K562 (cell line): ENCODE data around the gene DCAF4. TPM values are rescaled to one million over a fixed set of nuclear protein-coding genes. Genes with fewer than 3 reads are reported as not detected.

ENCODE experiments used
- ATAC-seq: fragments of 200-7000 bp; cut with Tn5 transposase; 3 replicates; pipeline ENCODE4 v1.9.1; 2020; ENCODE audit warnings: moderate library complexity
- BruUV-seq: library from RNA; stranded (reverse); fragments of 400-500 nt; replicated peaks from 2 replicates; lab custom pipeline; 2021; lab: Mats Ljungman, UMichigan
- CTCF ChIA-PET: fragments of 300-600 bp; formaldehyde crosslinking; extraction: SDS; loops from one replicate; lab custom pipeline; 2021; ENCODE audit warnings: low intra/inter-chr PET ratio; lab: Yijun Ruan, JAX
- POLR2A ChIA-PET: fragments of 300-600, 350-650 bp; sonication (Branson Sonifier 250); formaldehyde crosslinking; extraction: SDS; loops from one replicate; lab custom pipeline; 2021; ENCODE audit warnings: antibody characterized with exemption, inconsistent platforms; lab: Yijun Ruan, JAX
- DNase-seq, 4 experiments: peaks; one replicate each; pipeline versions ENCODE4 v3.0.0 to v3.0.0-alpha.2; 2011 to 2018; ENCODE audit warnings: low spot score in 3 of 4, mixed read lengths in 3 of 4; ENCODE audit errors: extremely low read depth in 1 of 4
- FAIRE-seq: peaks from 2 replicates; lab custom pipeline; 2011; peaks lifted over from hg19 to GRCh38; lab: Jason Lieb, UNC
- H2AFZ ChIP-seq: 2 replicates; pipeline ENCODE4 v1.6.0; 2011; ENCODE audit warnings: low read depth, low read length, control low read depth, inconsistent platforms
- H3K27ac ChIP-seq: fragments of 200-600 bp; 3 replicates; pipeline ENCODE4 v1.8.0; 2011; ENCODE audit warnings: low read depth, mild to moderate bottlenecking, control low read depth, inconsistent platforms, low read length, moderate library complexity, mixed read lengths; ENCODE audit errors: extremely low read depth
- H3K27me3 ChIP-seq, 2 experiments: fragments of 300-600 bp in 1 of 2; 2 replicates in 1 of 2; 3 replicates in 1 of 2; pipeline versions ENCODE4 v1.6.0 to v1.8.0; 2011; ENCODE audit warnings: inconsistent platforms in 2 of 2, low read length in 2 of 2, mild to moderate bottlenecking in 1 of 2, mixed read lengths in 1 of 2, moderate library complexity in 1 of 2; ENCODE audit not compliant: control insufficient read depth in 2 of 2, insufficient read depth in 2 of 2
- H3K36me3 ChIP-seq: fragments of 300-600 bp; 3 replicates; pipeline ENCODE4 v1.8.0; 2011; ENCODE audit warnings: mild to moderate bottlenecking, low read length, inconsistent platforms; ENCODE audit not compliant: control insufficient read depth, insufficient read depth
- H3K4me1 ChIP-seq, 2 experiments: fragments of 200-600 bp in 1 of 2; replicated peaks in 1 of 2; 2 replicates in 1 of 2; 3 replicates in 1 of 2; pipeline versions ENCODE4 v1.5.1 to v1.8.0; 2011; ENCODE audit warnings: inconsistent platforms in 2 of 2, low read length in 2 of 2, mild to moderate bottlenecking in 1 of 2, mixed read lengths in 1 of 2, moderate library complexity in 1 of 2; ENCODE audit not compliant: control insufficient read depth in 2 of 2, insufficient read depth in 2 of 2
- H3K4me2 ChIP-seq: 2 replicates; pipeline ENCODE4 v1.6.1; 2011; ENCODE audit warnings: low read length, control low read depth, inconsistent platforms, mixed read lengths; ENCODE audit not compliant: insufficient read depth
- H3K4me3 ChIP-seq: fragments of 200-600 bp; sonication (generic), shearing (Covaris generic); 2 replicates; pipeline ENCODE4 v1.5.1; 2016; ENCODE audit warnings: control low read depth, inconsistent platforms
- H3K79me2 ChIP-seq: fragments of 200-600 bp; 3 replicates; pipeline ENCODE4 v1.8.0; 2011; ENCODE audit warnings: low read length, inconsistent platforms; ENCODE audit not compliant: control insufficient read depth, insufficient read depth
- H3K9ac ChIP-seq, 2 experiments: 2 replicates each; pipeline versions ENCODE4 v1.6.0 to v1.6.1; 2011; ENCODE audit warnings: low read depth in 2 of 2, low read length in 2 of 2, control low read depth in 1 of 2, inconsistent platforms in 1 of 2, mild to moderate bottlenecking in 1 of 2, mixed read lengths in 1 of 2; ENCODE audit not compliant: insufficient read depth in 1 of 2
- H3K9me1 ChIP-seq: one replicate; pipeline ENCODE4 v1.6.0; 2011; ENCODE audit warnings: inconsistent platforms, mild to moderate bottlenecking, low read length, moderate library complexity; ENCODE audit not compliant: control insufficient read depth, insufficient read depth
- H3K9me3 ChIP-seq: replicated peaks from 2 replicates; pipeline ENCODE4 v1.5.1; 2011; ENCODE audit warnings: low read depth, low read length, inconsistent platforms; ENCODE audit not compliant: control insufficient read depth, insufficient read depth
- H4K20me1 ChIP-seq: replicated peaks from 2 replicates; pipeline ENCODE4 v1.6.1; 2011; ENCODE audit warnings: low read length, inconsistent platforms, mixed read lengths; ENCODE audit not compliant: control insufficient read depth, insufficient read depth
- HMGN3 ChIP-seq: IDR thresholded peaks from 2 replicates; pipeline ENCODE4 v1.6.1; 2011; ENCODE audit warnings: borderline replicate concordance, low read depth, mild to moderate bottlenecking, mixed read lengths, low read length; ENCODE audit not compliant: insufficient read length; ENCODE audit errors: extremely low read depth
- TAF15 ChIP-seq: fragments of 200-400 bp; formaldehyde crosslinking; IDR thresholded peaks from 2 replicates; pipeline ENCODE4 v1.6.1; 2017; ENCODE audit warnings: mild to moderate bottlenecking, low read depth, low read length, moderate library complexity
- WGBS: fragments of 100-300 bp; shearing (Covaris generic); methylation state at CpG from one replicate; pipeline ENCODE4 v1.1.6; 2016; ENCODE audit warnings: low coverage, mixed read lengths; ENCODE audit not compliant: insufficient coverage; ENCODE audit errors: missing lambda C conversion rate; 5-methylcytosine and 5-hydroxymethylcytosine counted together
- in situ Hi-C: fragments of 300-500 bp; cut with MboI; formaldehyde crosslinking; loops from 4 replicates; pipeline ENCODE4 v1.15.0; 2018; ENCODE audit warnings: inconsistent platforms, mixed read lengths
- intact Hi-C: fragments of 100-400 bp; cut with micrococcal nuclease; formaldehyde crosslinking; loops from 2 replicates; pipeline ENCODE4 v1.14.2; 2022
- polyA plus RNA-seq, 8 experiments: library from polyadenylated mRNA; depleted of rRNA in 4 of 8; stranded (reverse) in 5 of 8; unstranded in 3 of 8; fragments of >200 nt; fragmentation: Nextera tagmentation in 2 of 8; fragmentation: Illumina TruSeq in 1 of 8; extraction: Ambion mirVana in 2 of 8; extraction: Trizol in 1 of 8; gene quantifications; 2 replicates each; pipeline versions ENCODE4 v1.2.1 to v1.2.3, GENCODE V29; 2011 to 2014; ENCODE audit warnings: inconsistent platforms in 1 of 8, missing spikeins in 1 of 8
- total RNA-seq, 7 experiments: library from RNA; depleted of rRNA in 6 of 7; stranded (reverse); fragments of >200 nt in 6 of 7; fragmentation: Illumina TruSeq in 2 of 7; extraction: Trizol in 2 of 7; gene quantifications; 2 replicates each; pipeline versions ENCODE4 v1.2.1 to v1.2.3, GENCODE V29; 2011 to 2021; ENCODE audit warnings: low replicate concordance in 1 of 7
- TF ChIP-seq, protein P1 (sequence below), 2 experiments: IDR thresholded peaks in 1 of 2; conservative IDR thresholded peaks in 1 of 2; 2 replicates each; pipeline ENCODE4 v1.6.1; 2016; ENCODE audit warnings: low read depth in 2 of 2, mild to moderate bottlenecking in 1 of 2, missing compliant biosample characterization in 1 of 2, missing genetic modification characterization in 1 of 2, moderate library complexity in 1 of 2

DCAF4 gene
- total and polyA plus RNA-seq, 9 of the 15 experiments (the other 6 are each of a cell fraction or from before 2014, with no cell fraction given), result 2.7 to 49.2 (median 22.9) TPM

- WGBS, result 95% methylated on average over 6 of the region's 8 CpGs
- Histone ChIP-seq H4K20me1 (no peaks in the 10 kb centered on the region), H3K9me3 (no peaks in the 10 kb centered on the region), H3K79me2 (no peaks in the 10 kb centered on the region), H3K4me2 (no peak overlapping the region), H2AFZ (no peak overlapping the region), H3K4me1 (no peaks in the 10 kb centered on the region), H3K9ac (no peak overlapping the region), H3K4me3 (no peak overlapping the region), H3K36me3 (peaks cover 4% of the 10 kb centered on the region; the same call in 1 of the 3 replicates), H3K27me3 (no peaks in the 10 kb centered on the region), H3K27ac (no peak overlapping the region), H3K9me1 (no peaks in the 10 kb centered on the region)
- ChIA-PET POLR2A (interaction anchor here (1.2 kb wide), 1 partner anchor 12 kb away, joined by 3 read pairs; no protein-coding TSS in a partner anchor), CTCF (no interaction called here)
- in situ Hi-C loops, result no loop called here
- DNase-seq, result no peak
- no peak for ATAC-seq
- FAIRE-seq, result no peak
- TF ChIP-seq HMGN3 (no peak), TAF15 (no peak)
- TF ChIP-seq, protein P1, sequence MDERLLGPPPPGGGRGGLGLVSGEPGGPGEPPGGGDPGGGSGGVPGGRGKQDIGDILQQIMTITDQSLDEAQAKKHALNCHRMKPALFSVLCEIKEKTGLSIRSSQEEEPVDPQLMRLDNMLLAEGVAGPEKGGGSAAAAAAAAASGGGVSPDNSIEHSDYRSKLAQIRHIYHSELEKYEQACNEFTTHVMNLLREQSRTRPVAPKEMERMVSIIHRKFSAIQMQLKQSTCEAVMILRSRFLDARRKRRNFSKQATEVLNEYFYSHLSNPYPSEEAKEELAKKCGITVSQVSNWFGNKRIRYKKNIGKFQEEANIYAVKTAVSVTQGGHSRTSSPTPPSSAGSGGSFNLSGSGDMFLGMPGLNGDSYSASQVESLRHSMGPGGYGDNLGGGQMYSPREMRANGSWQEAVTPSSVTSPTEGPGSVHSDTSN (CRISPR knock-in tag; IDR thresholded peaks at IDR 0.05; ENCODE audit: low read depth), result no peak
- TF ChIP-seq, protein P1 (tag; conservative IDR thresholded peaks at IDR 0.05; ENCODE audit: low read depth), result no peak
- BruUV-seq, result no TSS peak
- intact Hi-C loops, result no loop called here
Observed at GRCh38 chr14:72990171-72990570, 63.9 kb downstream of the DCAF4 start.
